ENCODE data around the gene GAK. TPM values are rescaled to one million over a fixed set of nuclear protein-coding genes. Genes with fewer than 3 reads are reported as not detected.
A peak's percentile ranks its signal among the peaks of the same experiment; 100 is the strongest.

GAK gene
- total and polyA plus RNA-seq, 2 of the 13 experiments (the other 11 are each of a cell fraction or from before 2014, with no cell fraction given), result 17.5 to 44.3 TPM

- Histone ChIP-seq H2AFZ (ENCODE audit: low read length) (no peak overlapping the region), H3K27me3 (ENCODE audit: control insufficient read depth in 1 of 2, insufficient read depth in 2 of 2, low read length in 2 of 2) (peaks cover 26 to 61% of the 10 kb centered on the region in 2 experiments), H3K4me2 (ENCODE audit: low read depth, low read length) (no peak overlapping the region), H3K4me3 (replicated peaks in 1 of 3; ENCODE audit: insufficient read depth in 1 of 3, low read depth in 2 of 3, low read length in 3 of 3) (no peak overlapping the region), H3K9me3 (ENCODE audit: low read length) (peaks cover 12% of the 10 kb centered on the region), H3K4me1 (ENCODE audit: insufficient read depth, low read length) (peaks cover 24% of the 10 kb centered on the region), H3K36me3 (replicated peaks in 1 of 2; ENCODE audit: control insufficient read depth in 1 of 2, insufficient read depth in 2 of 2, low read length in 2 of 2) (no peaks in the 10 kb centered on the region), H3K27ac (ENCODE audit: extremely low read length, insufficient read depth, low read length) (no peak overlapping the region), H3K79me2 (ENCODE audit: insufficient read depth, low read length) (no peaks in the 10 kb centered on the region), H3K9ac (ENCODE audit: insufficient read depth, low read depth, low read length) (no peak overlapping the region), H4K20me1 (ENCODE audit: insufficient read depth, low read length) (peaks cover 1% of the 10 kb centered on the region; the same call in 1 of the 2 replicates)
- 52% methylated on average over 3 of the region's 29 CpGs for WGBS (ENCODE audit: low lambda C conversion rate)
- ATAC-seq (no peak), FAIRE-seq (no peak), DNase-seq (ENCODE audit: low spot score) (no peak)
- TF ChIP-seq ZNF337 (CRISPR knock-in tag; IDR thresholded peaks at IDR 0.05; ENCODE audit: borderline replicate concordance, low read depth) (no peak), MYNN (CRISPR knock-in tag; IDR thresholded peaks at IDR 0.05; ENCODE audit: low read depth) (no peak), MTF2 (CRISPR knock-in tag; IDR thresholded peaks at IDR 0.05; ENCODE audit: borderline replicate concordance) (peak; percentile 34; the same call in 1 of the 2 replicates)
- in situ Hi-C loops (cut with HindIII; ENCODE audit: extremely low pct_ligation_motif_present, low pct_unique_long_range_greater_than_20kb), result no loop called here
- intact Hi-C loops (cut with micrococcal nuclease; ENCODE audit: unreplicated experiment), result no loop called here
- POLR2A ChIA-PET, result interaction anchor here (0.9 to 1.5 kb wide), 2 partner anchors 21 to 53 kb away, joined by 3 to 7 read pairs; no protein-coding TSS in a partner anchor
- CTCF ChIA-PET (ENCODE audit: low intra/inter-chr PET ratio, low total read pairs), result no interaction called here
- BruUV-seq (replicated peaks), result no TSS peak
These were observed 97.6 kb downstream of the GAK start for GRCh38 chr4:834368-835147.

- H2AFZ ChIP-seq (ENCODE audit: low read length), result no peak overlapping the region
- no peak overlapping the region for H3K4me3 ChIP-seq (replicated peaks in 1 of 3; ENCODE audit: insufficient read depth in 1 of 3, low read depth in 2 of 3, low read length in 3 of 3)
- no peaks in the 10 kb centered on the region for H3K36me3 ChIP-seq (replicated peaks in 1 of 2; ENCODE audit: control insufficient read depth in 1 of 2, insufficient read depth in 2 of 2, low read length in 2 of 2)
- 31% methylated on average over 8 of the region's 18 CpGs for WGBS (ENCODE audit: low lambda C conversion rate)
- no peak overlapping the region for H3K4me2 ChIP-seq (ENCODE audit: low read depth, low read length)
- in situ Hi-C loops (cut with HindIII; ENCODE audit: extremely low pct_ligation_motif_present, low pct_unique_long_range_greater_than_20kb), result no loop called here
- ChIA-PET POLR2A (no interaction called here), CTCF (ENCODE audit: low intra/inter-chr PET ratio, low total read pairs) (no interaction called here)
- TF ChIP-seq ZNF629 (CRISPR knock-in tag; conservative IDR thresholded peaks at IDR 0.05), result no peak
- peak; percentile 6 for TF ChIP-seq HNRNPK (IDR thresholded peaks at IDR 0.05; ENCODE audit: low read depth, low read length, poor library complexity, severe bottlenecking)
- peaks cover 24% of the 10 kb centered on the region for H3K4me1 ChIP-seq (ENCODE audit: insufficient read depth, low read length)
- ATAC-seq, result no peak
- peaks cover 29 to 68% of the 10 kb centered on the region in 2 experiments for H3K27me3 ChIP-seq (ENCODE audit: control insufficient read depth in 1 of 2, insufficient read depth in 2 of 2, low read length in 2 of 2)
- peaks cover 4% of the 10 kb centered on the region; the same call in 1 of the 2 replicates for H4K20me1 ChIP-seq (ENCODE audit: insufficient read depth, low read length)
- no peak for DNase-seq (ENCODE audit: low spot score)
- BruUV-seq (replicated peaks), result no TSS peak
- H3K9me3 ChIP-seq (ENCODE audit: low read length), result peaks cover 12% of the 10 kb centered on the region
- H3K27ac ChIP-seq (ENCODE audit: extremely low read length, insufficient read depth, low read length), result no peak overlapping the region
- FAIRE-seq, result no peak
- intact Hi-C loops (cut with micrococcal nuclease; ENCODE audit: unreplicated experiment), result no loop called here
- no peak overlapping the region for H3K9ac ChIP-seq (ENCODE audit: insufficient read depth, low read depth, low read length)
- H3K79me2 ChIP-seq (ENCODE audit: insufficient read depth, low read length), result no peaks in the 10 kb centered on the region
These were observed 98.3 kb downstream of the GAK start for GRCh38 chr4:833731-834367.
